Activated gamma-delta T cell (primary cell): ENCODE data around the gene RIC1.
"Not testable (repeated sequence)": the region's sequence is repeated elsewhere in the genome, so short reads cannot be mapped to it uniquely, and the experiment has no call there.

Source experiments
- DNase-seq: peaks from one replicate; lab custom pipeline; 2025; lab: John Stamatoyannopoulos, UW

Gene RIC1

DNA sequence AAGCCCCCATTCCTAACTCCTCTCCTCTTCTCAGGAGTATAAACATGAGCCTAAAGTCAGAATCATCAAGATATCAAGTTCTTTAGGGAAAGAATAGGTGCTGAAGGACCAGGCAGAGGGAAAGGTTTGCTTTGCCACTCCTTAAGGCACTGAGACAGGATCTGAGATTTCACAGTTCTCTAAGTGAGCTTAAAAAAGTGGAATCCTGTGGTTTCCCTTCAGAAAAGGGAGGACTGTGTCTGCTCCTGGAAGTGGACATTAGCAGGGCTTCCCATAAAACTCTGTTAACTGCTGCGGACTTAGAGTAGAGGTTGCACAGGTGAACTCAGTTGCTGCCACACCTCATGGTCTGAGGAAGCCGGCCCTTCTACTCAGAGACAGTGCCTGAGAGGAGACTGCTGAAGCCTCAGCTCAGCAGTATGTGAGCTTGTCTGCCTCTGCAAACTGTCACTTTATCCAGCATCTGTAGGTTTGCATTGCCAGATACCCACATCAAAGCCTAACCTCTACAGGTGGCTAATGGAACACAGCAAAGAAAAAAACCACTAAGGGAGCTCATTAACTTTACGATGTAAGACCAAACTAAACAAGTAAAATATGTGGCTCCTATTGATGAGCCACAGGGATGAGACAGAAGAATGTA, 42.9 kb downstream of the RIC1 start:
- DNase-seq, result no peak

DNA sequence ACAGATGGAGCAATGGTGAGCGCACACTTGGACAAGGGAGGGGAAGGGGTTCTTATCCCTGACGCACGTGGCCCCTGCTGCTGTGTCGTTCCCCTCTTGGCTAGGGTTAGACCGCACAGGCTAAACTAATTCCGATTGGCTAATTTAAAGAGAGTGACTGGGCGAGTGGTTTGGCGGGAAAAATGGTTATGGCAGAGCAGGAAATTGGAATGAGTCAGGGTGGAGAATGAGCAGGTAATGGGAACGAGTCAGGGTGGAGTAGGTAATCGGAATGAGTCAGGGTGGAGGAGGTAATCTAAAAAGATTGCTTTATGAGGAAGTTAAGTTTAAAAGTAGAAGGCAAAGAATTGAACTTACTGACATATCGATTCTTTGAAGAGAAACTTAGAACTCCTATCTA, 46.1 kb downstream of the RIC1 start:
- not testable (repeated sequence) for DNase-seq

DNA sequence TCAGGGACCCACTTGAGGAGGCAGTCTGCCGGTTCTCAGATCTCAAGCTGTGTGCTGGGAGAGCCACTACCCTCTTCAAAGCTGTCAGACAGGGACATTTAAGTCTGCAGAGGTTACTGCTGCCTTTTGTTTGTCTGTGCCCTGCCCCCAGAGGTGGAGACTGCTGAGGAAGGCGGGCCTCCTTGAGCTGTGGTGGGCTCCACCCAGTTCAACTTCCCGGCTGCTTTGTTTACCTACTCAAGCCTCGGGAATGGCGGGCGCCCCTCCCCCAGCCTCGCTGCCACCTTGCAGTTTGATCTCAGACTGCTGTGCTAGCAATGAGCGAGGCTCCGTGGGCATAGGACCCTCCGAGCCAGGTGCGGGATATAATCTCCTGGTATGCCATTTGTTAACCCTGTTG, 54.7 kb downstream of the RIC1 start:
- DNase-seq, result not testable (repeated sequence)

DNA sequence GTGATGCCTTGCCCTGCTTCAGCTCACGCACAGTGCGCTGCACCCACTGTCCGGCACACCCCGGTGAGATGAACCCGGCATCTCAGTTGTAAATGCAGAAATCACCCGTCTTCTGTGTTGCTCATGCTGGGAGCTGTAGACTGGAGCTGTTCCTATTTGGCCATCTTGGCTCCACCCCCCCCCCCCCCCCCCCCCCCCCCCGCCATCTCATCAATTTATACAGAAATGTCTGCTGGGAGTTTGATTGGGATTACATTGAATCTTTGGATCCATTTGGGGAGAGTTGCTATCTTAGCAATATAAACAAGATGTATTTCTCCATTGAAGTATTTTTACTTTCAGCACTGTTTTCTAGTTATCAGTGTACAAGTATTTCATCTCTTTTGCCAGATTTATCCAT, 55.2 kb downstream of the RIC1 start:
- no peak for DNase-seq

DNA sequence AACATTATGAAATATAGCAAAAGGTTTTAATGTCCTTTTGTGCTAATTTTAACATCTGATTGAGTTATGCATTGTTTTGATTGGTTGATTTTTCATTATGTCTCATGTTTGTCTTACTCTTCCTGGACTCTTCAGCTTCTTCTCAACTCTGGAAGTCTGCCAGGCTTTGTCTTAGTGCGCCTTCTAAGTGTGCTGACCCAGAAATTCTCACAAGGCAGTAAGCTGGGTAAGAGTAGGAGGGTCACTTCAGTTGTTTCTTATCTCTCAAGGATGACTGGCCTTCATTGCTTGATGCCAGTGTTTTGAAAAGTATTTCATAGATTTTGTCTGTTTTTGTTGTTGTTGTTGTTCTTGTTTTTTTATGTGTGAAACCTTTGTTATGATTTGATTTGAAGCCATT, 59.2 kb downstream of the RIC1 start:
- no peak for DNase-seq

DNA sequence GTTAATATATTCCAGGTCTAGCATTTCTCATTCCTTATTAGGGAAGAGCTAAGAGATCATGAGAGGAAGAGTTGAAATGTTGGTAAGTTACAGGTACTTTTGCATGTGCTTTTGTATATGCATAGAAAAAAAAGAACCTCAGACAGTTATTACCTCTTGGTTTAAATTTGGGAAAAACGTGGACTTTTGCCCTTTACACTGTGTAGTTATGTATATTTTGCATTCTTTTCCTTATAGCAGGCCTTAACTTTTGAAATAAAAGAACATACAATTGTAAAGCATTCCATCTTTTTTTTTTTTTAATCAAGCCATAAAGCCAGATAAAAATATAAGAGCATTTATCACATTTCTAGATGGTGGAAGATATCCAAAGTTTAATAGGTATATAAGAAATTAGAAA, 61.4 kb downstream of the RIC1 start:
- DNase-seq, result no peak

DNA sequence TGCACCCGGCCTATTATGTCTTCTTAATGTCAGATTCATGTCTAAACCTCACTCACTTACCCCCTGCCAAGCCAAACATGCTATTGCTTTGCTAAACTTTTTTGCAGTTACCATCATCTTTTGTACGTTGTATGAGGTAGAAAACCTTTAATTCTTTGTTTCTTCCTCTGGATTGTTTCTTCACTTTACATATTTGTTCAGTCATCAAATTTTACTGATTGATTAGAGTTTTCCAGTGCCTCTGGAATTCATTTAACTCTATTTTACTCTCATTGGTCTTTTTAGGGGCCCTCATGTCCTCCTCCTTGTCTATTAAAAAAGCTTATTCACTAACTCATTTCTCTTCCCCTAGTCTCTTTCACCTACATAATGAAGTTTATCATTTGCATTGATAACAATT, 67.0 kb downstream of the RIC1 start:
- DNase-seq, result no peak

DNA sequence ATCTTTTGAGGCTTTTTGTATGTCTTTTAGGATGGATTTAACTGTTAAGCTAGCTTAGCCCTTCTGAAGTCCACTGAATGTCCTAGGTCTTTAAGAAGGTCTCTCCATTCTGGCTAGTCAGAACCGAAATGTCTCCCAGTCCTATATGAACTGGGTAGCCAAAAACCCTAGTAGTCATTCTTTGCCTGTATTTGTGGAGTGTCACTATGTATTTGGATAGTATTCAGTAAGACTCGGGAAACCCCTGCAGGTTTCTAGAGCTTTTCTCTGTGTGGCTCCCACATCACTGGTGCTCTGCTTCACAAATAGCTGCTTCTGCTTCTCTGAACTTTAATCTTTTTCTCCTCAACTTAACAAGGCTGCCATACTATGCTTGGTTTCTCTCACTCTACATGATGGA, 68.0 kb downstream of the RIC1 start:
- DNase-seq, result no peak

DNA sequence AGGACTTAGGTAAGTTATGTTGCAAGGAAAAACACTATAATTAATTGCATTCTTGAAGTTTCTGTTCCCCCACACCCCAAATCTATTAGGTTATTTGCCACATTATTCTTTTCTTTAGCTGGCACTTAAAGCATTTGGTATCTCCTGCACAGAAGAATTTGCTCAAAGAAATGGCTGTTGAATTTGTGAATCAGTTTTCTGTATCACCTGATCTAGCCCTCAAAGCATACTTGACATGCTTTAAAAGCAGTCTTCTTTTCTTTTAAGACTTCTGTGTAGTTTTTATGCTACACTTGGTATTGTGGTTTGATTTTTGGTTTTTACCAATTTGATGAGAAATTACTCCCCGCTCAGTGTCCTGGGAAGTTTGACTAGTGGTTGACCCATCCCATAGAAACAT, 69.1 kb downstream of the RIC1 start:
- no peak for DNase-seq

DNA sequence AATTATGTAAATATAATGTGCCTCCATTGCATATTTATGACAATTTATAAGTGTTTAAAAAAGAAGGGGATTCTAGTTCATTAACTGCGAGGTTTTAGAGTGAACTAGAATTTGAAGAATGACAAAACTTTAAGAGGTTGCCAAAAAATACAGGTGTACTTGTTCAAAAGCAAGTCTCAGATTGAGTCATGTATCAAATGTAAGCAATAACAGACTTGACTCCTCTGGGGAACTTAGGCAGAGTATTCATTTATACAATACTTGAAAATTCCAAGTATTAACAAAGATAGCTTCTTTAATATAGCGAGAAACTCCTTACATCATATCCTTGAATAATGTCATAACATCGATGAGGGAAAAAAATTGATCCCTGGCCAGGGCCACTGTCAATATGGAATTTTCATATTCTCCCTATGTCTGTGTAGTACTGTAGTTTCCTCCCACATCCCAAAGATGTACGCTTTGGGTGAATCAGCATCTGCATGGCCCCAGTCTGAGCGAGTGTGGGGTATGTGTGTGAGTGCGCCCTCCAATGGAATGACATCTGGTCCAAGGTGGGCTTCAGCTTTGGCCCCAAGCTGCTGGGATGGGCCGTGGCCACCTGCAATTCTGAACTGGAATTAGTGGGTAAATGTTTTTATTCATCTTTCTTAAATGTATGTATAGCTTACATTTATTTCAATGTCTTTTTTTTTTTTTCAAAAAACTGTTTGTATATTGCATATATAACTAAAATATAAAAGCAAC, 70.1 kb downstream of the RIC1 start:
- no peak for DNase-seq

DNA sequence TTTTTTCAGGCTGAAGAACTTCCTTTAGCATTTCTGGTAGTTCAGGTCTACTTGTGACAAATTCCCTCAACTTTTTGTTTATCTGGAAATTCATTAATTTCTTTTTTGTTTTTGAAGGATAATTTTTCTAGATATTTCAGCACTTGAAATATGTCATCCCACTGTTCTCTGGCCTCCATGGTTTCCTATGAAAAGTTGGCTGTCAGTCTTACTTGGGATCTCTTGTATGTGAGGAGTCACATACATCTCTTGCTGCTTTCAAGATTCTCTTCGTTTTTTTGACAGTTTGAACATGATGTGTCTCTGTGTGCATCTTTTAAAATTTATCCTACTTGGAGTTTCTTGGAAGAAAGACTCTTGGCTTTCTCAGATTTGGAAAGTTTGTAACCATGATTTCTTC, 79.5 kb downstream of the RIC1 start:
- no peak for DNase-seq

DNA sequence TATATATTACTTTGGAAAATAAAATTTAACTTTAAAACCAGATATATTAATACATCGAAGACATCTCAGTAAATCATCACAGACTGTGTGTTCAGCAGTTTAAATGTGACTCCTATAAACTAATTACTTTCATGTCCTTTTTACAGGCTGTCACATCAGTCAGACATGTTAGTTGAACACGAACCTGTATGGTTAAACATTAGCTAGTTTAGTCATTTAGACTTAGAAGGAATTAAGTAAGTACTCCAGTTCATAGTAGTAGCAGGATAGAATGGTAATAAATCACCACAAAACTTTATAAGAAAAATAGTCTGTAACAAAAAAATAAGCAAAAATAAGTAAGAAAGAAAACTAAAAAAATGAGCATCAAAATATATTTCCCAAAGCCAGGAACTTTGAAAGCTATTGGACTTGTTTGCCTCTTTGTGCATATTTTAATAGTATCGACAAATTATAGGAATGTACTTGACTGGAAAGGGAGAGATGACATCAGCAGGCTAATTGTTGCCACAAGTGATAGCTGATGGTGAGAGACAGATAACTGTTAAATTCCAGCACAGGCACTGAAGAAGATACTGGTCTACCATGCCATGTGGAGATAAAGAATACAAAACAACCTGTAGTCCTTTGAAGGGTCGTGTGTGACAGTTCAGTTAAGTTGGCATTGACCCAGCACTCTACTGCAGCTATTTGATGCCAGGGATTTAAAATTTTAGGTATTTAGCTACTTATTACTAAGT, 83.9 kb downstream of the RIC1 start:
- no peak for DNase-seq

DNA sequence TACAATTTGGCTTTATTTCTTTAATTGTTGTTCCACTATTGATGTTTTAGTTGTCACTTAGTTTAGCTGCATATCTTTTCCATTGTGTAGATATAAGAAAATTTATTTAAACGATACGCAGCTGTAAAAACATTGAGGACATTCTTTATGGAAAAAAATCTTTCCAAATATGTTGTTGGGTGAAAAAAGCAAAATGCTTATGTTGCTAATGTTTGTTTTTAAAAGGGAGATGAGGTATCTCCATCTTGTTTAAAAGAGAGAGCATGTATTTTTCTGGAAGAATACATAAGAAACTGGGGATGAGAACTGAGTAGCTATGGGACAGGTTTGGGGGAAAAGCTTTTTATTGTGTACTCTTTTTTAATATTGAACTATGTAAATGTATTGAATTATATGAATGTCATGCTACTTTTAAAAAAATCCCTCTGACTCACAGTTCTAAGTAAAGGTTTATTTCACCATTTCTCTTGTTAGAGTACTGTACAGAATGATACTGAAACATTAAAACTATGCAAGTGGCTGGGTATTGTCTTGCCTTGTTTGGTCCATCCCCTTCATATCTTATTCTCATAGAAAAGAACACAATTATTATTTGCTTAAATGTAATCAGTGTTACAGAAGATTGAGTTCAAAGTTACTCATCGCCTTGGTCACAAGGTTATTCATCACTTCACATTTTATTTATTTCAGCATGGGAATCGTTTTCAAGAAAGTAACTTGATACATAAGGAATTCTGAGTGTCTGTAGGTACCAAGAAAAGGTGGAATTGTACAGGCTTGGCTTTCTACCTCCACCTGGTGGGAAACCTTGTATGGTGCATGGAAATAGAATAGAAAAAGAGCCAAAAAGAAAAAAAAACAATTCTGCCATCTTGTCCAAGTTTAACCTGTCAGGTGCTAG, 85.8 kb downstream of the RIC1 start:
- no peak for DNase-seq

DNA sequence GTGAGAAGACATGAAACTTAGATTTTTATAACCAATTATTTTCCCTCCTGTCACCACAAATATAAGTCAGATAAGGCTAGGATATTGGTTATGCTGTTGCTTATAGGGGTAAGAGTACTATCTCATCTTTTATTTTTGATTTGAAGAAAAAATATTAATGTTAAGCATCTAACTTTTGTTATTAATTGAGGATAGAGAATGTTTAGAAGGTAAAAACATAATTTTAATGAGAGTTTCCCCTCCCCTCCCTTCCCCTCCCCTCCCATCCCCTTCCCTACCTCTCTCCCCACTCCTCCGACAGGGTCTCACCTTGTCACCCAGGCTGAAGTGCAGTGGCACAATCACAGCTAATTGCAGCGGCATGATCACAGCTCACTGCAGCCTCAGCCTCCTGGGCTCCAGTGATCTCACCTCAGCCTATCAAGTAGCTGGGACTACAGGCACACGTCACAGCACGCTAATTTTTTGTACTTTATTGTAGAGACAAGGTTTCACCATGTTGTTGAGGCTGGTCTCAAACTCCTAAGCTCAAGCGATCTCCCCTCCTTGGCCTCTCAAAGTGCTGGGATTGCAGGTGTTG, 86.7 kb downstream of the RIC1 start:
- DNase-seq, result no peak

DNA sequence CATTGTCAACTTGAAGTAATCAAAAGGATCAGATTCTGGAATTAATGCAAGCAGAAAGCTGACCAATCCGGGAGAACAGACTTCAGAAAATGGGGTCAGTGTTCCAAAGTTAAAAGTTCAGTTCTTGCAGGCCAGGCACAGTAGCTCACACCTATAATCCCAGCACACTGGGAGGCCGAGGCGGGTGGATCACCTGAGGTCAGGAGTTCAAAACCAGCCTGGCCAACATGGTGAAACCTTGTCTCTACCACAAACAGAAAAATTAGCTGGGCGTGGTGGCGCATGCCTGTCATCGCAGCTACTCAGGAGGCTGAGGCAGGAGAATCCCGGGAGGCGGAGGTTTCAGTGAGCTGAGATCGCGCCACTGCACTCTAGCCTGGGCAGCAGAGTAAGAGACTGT, 88.5 kb downstream of the RIC1 start:
- not testable (repeated sequence) for DNase-seq

DNA sequence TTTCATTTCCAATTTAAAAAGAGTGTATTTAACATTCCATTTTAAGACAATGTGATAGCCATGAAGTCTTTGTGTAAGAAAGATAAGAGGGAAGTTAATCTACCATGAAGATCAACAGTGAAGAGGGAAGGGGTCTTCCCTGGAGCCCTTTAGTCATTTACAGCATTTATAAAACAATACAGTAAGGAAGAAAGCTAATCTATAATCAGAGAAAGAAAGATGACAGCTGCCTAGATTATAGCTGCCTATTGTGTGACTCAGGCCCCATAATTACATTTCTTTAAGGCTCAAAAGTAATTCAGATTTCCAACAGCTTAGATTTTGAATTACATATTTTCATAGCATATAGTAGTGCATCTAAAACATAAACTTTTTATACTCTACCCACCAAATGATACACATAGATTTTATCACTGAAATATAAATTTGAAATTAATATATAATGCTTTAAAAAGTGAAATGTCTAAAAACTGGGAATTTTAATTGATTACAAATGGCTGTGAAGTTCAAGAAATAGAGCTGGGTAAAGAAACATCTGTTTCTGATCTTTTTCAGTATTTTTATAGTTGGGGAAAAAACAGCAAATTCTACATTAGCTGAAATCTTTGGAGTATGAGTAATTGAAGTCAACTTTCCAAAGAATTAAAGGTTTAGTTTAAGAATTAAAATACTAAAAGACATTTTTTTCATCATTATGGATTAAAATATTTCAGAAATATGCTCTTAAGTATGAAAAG, 89.6 kb downstream of the RIC1 start:
- DNase-seq, result no peak

DNA sequence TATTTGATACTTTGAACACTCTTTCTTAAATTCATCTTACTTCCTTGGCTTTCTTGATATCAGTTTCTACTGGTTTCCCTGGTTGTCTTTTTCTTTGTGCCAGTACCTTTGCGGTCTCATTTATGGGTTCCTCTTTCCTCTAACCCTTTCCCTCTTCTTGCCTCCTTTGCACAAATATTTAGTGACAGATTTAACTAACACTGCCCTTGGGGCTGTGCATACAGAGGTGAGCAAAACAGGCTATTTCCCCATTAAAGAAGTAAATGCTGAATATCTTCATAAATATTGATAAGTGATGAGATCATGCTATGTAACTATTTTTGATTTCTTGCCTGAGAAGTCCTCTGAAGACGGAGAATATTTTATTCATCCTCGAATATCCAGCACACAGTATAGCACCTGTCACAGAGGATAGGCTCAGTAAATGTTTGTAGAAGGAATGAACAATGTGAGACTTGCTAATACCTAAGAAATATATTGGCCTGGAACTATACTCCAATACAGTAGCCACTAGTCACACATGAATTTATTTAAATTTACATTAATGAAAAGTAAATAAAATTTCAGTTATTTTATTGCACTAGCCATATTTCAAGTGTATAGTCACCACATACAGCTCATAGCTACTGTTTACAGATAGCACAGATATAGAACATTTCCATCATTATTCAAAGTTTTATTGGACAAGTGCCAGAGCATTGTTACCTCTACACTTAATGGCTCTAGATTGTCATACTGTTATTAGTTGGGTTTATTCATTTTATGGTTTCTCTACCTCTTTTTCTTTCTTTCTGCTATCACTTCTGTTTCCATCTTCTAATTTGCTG, 90.4 kb downstream of the RIC1 start:
- DNase-seq, result no peak

DNA sequence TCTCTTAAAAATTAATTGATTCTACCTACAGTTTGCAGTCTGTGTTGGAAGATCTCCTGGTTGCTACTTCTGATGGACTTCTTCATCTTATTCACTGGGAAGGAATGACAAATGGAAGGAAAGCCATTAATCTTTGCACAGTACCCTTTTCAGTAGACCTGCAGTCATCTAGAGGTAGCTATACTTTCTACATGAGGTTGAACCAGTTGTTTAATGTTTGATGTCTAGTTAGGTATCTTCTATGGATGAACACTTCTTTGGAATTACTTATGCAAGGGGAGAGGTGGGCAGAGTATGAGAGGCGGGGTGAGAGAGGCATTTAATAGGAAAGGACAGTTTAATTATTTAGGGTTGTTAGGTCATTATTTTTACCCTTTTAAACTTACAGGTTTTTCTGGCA, 91.2 kb downstream of the RIC1 start:
- DNase-seq, result no peak

DNA sequence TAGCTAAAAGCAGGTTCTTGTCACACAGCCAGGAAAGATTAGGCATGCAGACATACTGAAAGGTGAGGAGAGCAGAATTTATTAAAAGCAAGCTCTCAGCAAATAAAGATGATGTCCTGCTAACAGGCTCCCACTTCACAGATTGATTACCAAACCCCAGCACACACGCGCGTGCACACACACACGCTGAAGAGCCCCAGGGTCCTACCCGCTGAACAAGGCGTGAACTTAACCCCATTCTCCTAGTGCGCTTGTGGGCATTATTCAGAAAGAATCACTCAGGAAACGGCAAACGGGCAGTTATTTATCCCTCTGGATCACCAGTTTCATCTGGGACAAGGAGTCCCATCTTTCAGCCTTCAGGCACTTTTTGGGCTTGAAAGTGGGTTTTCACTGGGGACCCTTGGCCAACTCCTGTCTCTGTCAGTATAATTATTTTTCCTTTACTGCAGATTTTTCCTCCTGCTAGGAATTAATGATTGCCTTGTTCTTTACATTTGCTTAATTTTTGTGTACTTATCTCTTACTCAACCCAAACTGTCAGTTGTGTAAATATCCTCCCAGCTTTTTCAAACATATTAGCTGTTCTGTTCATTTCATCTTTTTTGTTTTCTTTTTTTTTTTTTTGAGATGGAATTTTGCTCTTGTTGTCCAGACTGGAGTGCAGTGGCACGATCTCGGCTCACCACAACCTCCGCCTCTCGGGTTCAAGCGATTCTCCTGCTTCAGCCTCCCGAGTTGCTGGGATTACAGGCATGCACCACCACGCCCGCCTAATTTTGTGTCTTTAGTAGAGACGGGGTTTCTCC, 92.6 kb downstream of the RIC1 start:
- DNase-seq, result no peak
